Activated CD4-positive, alpha-beta memory T cell treated with anti-CD3 and anti-CD28 coated beads for 36 hours (primary cell): Measurements from ENCODE around the gene SPPL2C. TPM values are rescaled to one million over a fixed set of nuclear protein-coding genes. Genes with fewer than 3 reads are reported as not detected.

Experiments used
- CTCF ChIA-PET: fragments of 350-600 bp; sonication (Branson Sonifier 250); formaldehyde crosslinking; loops from one replicate; lab custom pipeline; 2021; ENCODE audit warnings: antibody characterized with exemption, inconsistent platforms; lab: Charles Lee
- POLR2A ChIA-PET: fragments of 350-600 bp; sonication (Branson Sonifier 250); formaldehyde crosslinking; loops from one replicate; lab custom pipeline; 2021; ENCODE audit warnings: antibody characterized with exemption; lab: Charles Lee
- DNase-seq: peaks from one replicate; pipeline ENCODE4 v3.0.0-alpha.2; 2020
- H3K27ac Mint-ChIP-seq: one replicate; pipeline ENCODE4 v1.8.0; 2021; ENCODE audit warnings: mixed read lengths
- H3K27me3 Mint-ChIP-seq: one replicate; pipeline ENCODE4 v1.8.0; 2021; ENCODE audit warnings: mixed read lengths
- H3K36me3 Mint-ChIP-seq: one replicate; pipeline ENCODE4 v1.8.0; 2021; ENCODE audit warnings: mixed read lengths
- H3K4me1 Mint-ChIP-seq: one replicate; pipeline ENCODE4 v1.8.0; 2021; ENCODE audit warnings: low read depth, mixed read lengths
- H3K4me3 Mint-ChIP-seq: one replicate; pipeline ENCODE4 v1.8.0; 2021; ENCODE audit warnings: mild to moderate bottlenecking, mixed read lengths
- H3K9me3 Mint-ChIP-seq: one replicate; pipeline ENCODE4 v1.8.0; 2021; ENCODE audit warnings: mixed read lengths
- intact Hi-C: fragments of 100-400 bp; cut with micrococcal nuclease; formaldehyde crosslinking; loops from one replicate; pipeline ENCODE4 v1.15.1; 2023
- total RNA-seq, 2 experiments: library from RNA; stranded (reverse); gene quantifications; one replicate each; pipeline ENCODE4 v1.2.3, GENCODE V29; 2021

SPPL2C gene
- total RNA-seq, 2 experiments from 2014 or later: not detected

- Mint-ChIP-seq H3K9me3 (no peaks in the 10 kb centered on the region), H3K36me3 (no peaks in the 10 kb centered on the region), H3K27me3 (peaks cover 34% of the 10 kb centered on the region), H3K4me3 (peak within 1 kb of the TSS; percentile 77), H3K4me1 (peaks cover 24% of the 10 kb centered on the region), H3K27ac (no peak within 1 kb of the TSS)
- POLR2A ChIA-PET: no interaction called here
- DNase-seq: peak; percentile 88
- CTCF ChIA-PET: interaction anchor here (0.6 to 3.0 kb wide), 15 partner anchors 11 to 317 kb away, joined by 3 to 16 read pairs (median 4); no protein-coding TSS in a partner anchor
- intact Hi-C loops: loop anchor here (2.0 kb wide), 1 partner anchor 15 kb away; no protein-coding TSS in a partner anchor
These were observed 49.5 kb downstream of the SPPL2C start, which contains the start of gene MAPT for GRCh38 chr17:45894022-45894784. Gene MAPT (plus strand): TSS chr17:45894554. CDS start chr17:45962338, 67,784 bp downstream.

- DNase-seq: peak; percentile 23
- intact Hi-C loops: loop anchor here (2.0 kb wide), 1 partner anchor 13 kb away; no protein-coding TSS in a partner anchor
- POLR2A ChIA-PET: no interaction called here
- Mint-ChIP-seq H3K4me1 (peaks cover 24% of the 10 kb centered on the region), H3K9me3 (no peaks in the 10 kb centered on the region), H3K4me3 (peak overlapping the region; percentile 77), H3K27ac (no peak overlapping the region), H3K27me3 (peaks cover 45% of the 10 kb centered on the region), H3K36me3 (no peaks in the 10 kb centered on the region)
- CTCF ChIA-PET: interaction anchor here (1.0 to 3.0 kb wide), 4 partner anchors 12 to 109 kb away, joined by 3 to 16 read pairs (median 8); no protein-coding TSS in a partner anchor
These were observed 50.8 kb downstream of the SPPL2C start for GRCh38 chr17:45895304-45895968.

- no peak for DNase-seq
- Mint-ChIP-seq H3K4me3 (peak overlapping the region; percentile 57), H3K4me1 (peaks cover 24% of the 10 kb centered on the region), H3K27me3 (peaks cover 52% of the 10 kb centered on the region), H3K9me3 (no peaks in the 10 kb centered on the region), H3K36me3 (no peaks in the 10 kb centered on the region), H3K27ac (no peak overlapping the region)
- intact Hi-C loops: loop anchor here (2.0 kb wide), 1 partner anchor 13 kb away; no protein-coding TSS in a partner anchor
- CTCF ChIA-PET: interaction anchor here (0.7 kb wide), 1 partner anchor 15 kb away, joined by 3 read pairs; no protein-coding TSS in a partner anchor
- POLR2A ChIA-PET: interaction anchor here (1.0 kb wide), 1 partner anchor 11 kb away, joined by 3 read pairs; no protein-coding TSS in a partner anchor
These were observed 51.5 kb downstream of the SPPL2C start for GRCh38 chr17:45895969-45896785.

Other genes starting within 250 kb of the SPPL2C start
- not detected for gene CRHR1, start 60.6 kb upstream of the SPPL2C start, total RNA-seq
- 1 to 10 TPM; 1.5 to 1.8 TPM for gene MAPT, start 49.7 kb downstream of the SPPL2C start, total RNA-seq
- not detected for gene STH, start 154.4 kb downstream of the SPPL2C start, total RNA-seq